ES-I3 (cell line): Measurements from ENCODE around the gene GSTM2.

Experiments
- H3K36me3 ChIP-seq: 2 replicates; pipeline ENCODE4 v1.6.1; 2013; ENCODE audit warnings: mild to moderate bottlenecking, low read length, control low read depth, moderate library complexity; ENCODE audit not compliant: insufficient read depth
- H3K4me1 ChIP-seq: 2 replicates; pipeline ENCODE4 v1.6.1; 2013; ENCODE audit warnings: mild to moderate bottlenecking, control low read depth, low read length; ENCODE audit not compliant: insufficient read depth
- H3K9ac ChIP-seq: 2 replicates; pipeline ENCODE4 v1.6.1; 2013; ENCODE audit warnings: low read depth, mild to moderate bottlenecking, low read length, moderate library complexity
- H3K9me3 ChIP-seq: 2 replicates; pipeline ENCODE4 v1.6.1; 2013; ENCODE audit warnings: mild to moderate bottlenecking, low read length, moderate library complexity; ENCODE audit not compliant: control insufficient read depth, insufficient read depth

The GSTM2 gene

DNA sequence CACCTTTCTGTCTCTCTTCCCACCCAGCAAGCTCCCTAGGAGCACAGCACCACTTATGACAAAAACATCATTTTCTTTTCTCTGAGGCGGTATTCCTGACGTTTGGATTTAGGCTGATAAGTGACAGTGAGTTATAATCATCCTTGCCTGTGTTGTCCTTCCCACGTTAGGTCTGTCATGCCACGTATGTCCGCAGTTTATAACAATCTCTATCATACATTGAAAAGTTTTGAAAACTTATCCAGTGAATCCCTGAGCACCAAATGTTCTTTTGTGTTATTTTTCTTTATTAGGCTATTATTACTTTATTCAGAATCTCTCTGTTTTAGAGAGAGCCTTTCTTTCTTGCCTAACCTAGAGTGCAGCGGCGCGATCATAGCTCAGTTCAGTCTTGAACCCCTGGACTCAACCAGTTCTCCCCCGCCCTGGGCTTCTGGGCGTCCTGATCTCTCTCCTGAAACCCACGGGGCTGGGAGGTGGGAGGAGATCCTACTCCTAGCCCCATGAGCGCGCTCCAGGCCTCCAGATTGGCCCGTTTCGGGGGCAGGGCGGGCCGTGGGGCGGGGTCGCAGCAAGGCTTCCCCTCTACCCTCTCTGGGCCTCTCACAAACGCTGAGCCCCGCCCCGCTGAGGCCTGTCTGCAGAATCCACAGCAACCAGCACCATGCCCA, at the start of gene GSTM2:
GSTM2 (plus strand) TSS at position 606 of the 671 bp plus-strand sequence; CDS start at position 665, 59 bp downstream.
- Histone ChIP-seq H3K36me3 (no peaks in the 10 kb centered on the region), H3K4me1 (no peaks in the 10 kb centered on the region), H3K9me3 (no peaks in the 10 kb centered on the region), H3K9ac (peak within 1 kb of the TSS; percentile 47; the same call in 1 of the 2 replicates)

- Histone ChIP-seq H3K36me3 (no peaks in the 10 kb centered on the region), H3K4me1 (peaks cover 21% of the 10 kb centered on the region), H3K9me3 (no peaks in the 10 kb centered on the region), H3K9ac (peak overlapping the region; percentile 73; the same call in 1 of the 2 replicates)
Observed at GRCh38 chr1:109618661-109619575, 48.9 kb upstream of the GSTM2 start.

DNA sequence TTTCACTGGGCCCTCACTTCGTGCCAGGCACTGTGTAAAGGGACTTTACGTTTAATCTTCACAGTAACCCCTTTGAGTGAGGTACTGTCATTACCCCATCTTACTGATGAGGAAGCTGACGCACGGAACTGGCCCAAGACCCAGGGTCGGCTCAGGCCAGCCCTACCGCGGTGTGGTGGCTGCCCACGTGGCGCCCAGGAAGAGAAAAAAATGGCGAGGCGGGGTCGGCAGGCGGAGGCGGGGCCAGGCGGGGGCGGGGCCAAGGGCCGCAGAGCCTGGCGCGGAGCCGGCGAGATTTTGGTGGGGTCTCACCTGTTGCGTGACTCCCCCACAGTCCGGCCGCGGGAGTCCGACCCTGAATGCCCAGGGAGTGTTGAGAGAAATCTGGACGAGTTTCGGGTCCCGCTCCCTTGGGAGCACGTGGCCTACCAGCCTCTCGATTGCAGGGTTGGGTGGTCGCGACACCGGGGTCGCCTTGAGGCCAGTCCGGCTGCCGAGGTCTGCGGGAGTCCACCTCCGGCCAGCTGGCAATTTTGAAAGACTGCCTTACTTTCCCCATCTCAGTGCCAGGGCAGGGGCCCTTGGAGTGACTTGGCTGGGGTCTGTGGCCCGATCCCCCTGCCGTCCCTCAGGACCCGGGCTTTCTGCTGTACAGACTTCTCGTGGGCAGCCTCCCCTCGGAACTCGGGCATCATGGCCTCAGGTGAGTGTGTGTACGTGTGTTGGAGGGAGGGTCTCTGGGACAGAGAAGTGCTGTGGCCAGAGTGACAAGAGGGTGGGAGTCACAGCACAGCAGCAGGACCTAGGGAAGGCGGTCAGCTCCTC, 48.1 kb upstream of the GSTM2 start, which contains the start of the genes AMPD2 and GNAT2:
AMPD2 (plus strand) TSS at position 262 of the 825 bp plus-strand sequence. CDS start 1,339 bp downstream, outside the sequence.
GNAT2 (minus strand) TSS at position 41 of the 825 bp plus-strand sequence. CDS start 6,746 bp downstream, outside the sequence.
- Histone ChIP-seq H3K9me3 (no peaks in the 10 kb centered on the region), H3K4me1 (peaks cover 24% of the 10 kb centered on the region), H3K9ac (peak within 1 kb of the TSS; percentile 73), H3K36me3 (no peaks in the 10 kb centered on the region)

GRCh38 chr1:109620401-109620791, 47.5 kb upstream of the GSTM2 start:
- no peaks in the 10 kb centered on the region for H3K36me3 ChIP-seq
- no peaks in the 10 kb centered on the region for H3K9me3 ChIP-seq
- peak overlapping the region; percentile 73 for H3K9ac ChIP-seq
- peaks cover 27% of the 10 kb centered on the region for H3K4me1 ChIP-seq

- H3K9ac ChIP-seq = peak overlapping the region; percentile 73; the same call in 1 of the 2 replicates
- no peaks in the 10 kb centered on the region for H3K9me3 ChIP-seq
- peaks cover 30% of the 10 kb centered on the region for H3K4me1 ChIP-seq
- no peaks in the 10 kb centered on the region for H3K36me3 ChIP-seq
Observed at GRCh38 chr1:109620841-109621286, 47.0 kb upstream of the GSTM2 start.

DNA sequence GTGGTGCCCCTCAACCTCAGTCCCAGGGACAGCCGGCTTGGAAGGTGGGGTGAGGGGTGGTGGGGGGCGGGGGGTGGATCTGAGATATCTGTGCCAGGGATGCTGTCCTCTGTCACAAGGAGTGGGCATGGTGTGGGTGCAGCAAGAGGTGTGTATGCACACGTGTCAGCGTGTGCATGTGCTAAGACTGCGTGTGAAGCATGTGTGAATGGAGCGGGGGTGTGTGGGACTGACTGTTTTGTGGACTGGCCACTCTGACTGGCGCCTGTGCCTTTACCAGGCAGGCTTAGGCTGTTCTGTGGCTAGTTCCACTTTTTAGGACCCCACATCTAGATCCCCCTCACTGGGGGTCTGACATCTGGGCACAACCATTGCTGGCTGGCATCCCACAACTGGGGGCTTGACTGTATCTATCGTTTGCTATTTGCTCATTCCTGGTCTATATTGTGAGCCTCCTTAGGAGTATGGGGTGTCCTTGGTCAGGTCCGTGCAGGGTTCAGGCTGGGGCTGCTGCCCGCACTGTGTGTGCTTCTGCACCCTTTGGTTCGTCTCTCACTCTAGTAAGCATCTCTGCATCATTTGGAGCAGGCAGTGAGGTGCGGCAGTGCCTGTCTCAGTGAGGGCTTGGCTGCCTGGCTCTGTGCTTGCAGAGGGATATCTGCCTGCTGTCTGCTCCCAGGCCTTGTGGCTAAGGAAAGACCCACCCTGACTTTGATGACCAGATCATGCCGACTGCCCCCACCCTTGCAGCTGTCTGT, 46.3 kb upstream of the GSTM2 start:
- no peaks in the 10 kb centered on the region for H3K36me3 ChIP-seq
- no peaks in the 10 kb centered on the region for H3K9me3 ChIP-seq
- H3K4me1 ChIP-seq = peaks cover 30% of the 10 kb centered on the region
- peak overlapping the region; percentile 60; the same call in 1 of the 2 replicates for H3K9ac ChIP-seq

- no peak overlapping the region for H3K9ac ChIP-seq
- H3K9me3 ChIP-seq = no peaks in the 10 kb centered on the region
- no peaks in the 10 kb centered on the region for H3K36me3 ChIP-seq
- peaks cover 24% of the 10 kb centered on the region for H3K4me1 ChIP-seq
Observed at GRCh38 chr1:109622137-109622892, 45.5 kb upstream of the GSTM2 start.

- H3K9me3 ChIP-seq = no peaks in the 10 kb centered on the region
Observed at GRCh38 chr1:109622895-109623294, 45.0 kb upstream of the GSTM2 start.

DNA sequence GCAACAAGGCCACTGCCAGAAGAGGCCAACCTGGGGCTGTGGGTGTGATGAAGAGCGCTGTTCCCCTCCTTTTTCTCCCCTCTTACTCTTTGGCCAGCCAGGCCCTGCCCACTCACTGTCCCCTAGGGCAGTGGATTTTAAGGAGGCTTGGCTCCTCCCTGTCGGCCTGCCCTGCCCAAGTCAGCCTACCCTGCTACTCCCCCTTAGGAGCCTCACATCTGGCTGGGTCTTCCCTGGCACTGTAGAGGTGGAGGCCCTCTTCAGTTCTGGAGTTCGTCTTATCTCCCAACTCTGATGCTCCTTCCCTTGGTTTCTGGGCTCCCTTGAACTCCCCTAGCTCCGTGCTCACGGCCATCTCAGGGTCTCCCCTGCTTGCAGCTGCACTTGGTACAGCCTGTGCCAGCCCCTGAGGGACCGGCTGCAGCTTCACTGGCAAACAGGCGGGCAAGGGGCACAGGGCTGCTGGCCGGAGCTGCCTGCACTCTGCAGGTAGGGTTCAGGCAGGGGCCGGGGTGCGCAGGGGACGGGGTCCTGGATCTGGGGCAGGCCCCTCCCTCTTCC, 44.2 kb upstream of the GSTM2 start:
- no peak overlapping the region for H3K9ac ChIP-seq
- no peaks in the 10 kb centered on the region for H3K36me3 ChIP-seq
- no peaks in the 10 kb centered on the region for H3K9me3 ChIP-seq
- H3K4me1 ChIP-seq = peaks cover 20% of the 10 kb centered on the region

More at GRCh38 chr1:109622895-109623294, 45.0 kb upstream of the GSTM2 start:
- Histone ChIP-seq H3K36me3 (no peaks in the 10 kb centered on the region), H3K4me1 (peaks cover 24% of the 10 kb centered on the region), H3K9ac (no peak overlapping the region)

DNA sequence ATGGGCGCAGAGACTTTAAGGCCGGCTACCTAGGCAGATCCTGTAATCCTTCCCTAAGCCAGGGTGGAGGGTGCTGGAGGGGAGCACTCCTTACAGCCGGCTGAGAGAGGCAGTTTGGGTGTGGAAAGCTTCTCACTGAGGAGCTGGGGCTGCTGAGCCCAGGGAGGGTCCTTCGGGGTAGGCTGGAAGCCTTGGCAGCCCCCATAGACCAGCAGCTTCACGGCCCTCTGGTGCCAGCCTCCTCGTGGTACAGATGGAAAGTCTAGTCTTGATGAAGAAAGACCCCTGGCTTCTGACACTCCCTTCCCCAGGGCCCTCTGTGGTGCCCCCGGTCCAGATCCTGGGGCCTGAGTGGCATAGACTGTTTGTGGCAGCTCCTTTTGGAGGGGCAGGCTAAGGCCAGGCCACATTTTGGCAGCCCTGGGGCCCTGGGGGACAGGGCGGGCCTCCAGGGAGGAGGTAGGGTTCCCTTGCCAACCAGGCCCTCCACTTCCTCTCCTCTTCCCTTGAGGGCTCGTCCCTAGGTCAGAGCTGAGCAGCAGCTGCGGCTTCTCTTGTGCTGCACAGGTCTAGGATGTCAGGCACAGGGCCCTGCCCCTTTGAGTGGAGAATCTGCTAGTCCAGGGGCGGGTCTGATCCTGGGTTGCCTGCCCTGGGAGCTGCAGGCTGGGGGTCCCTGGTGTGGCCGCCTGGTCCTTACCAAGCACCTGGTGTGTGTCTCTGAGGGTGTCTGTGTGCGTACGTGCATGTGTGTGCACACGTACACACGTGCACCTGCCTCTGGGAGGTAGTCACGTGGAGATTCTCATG, 43.5 kb upstream of the GSTM2 start:
- H3K36me3 ChIP-seq = no peaks in the 10 kb centered on the region
- H3K9ac ChIP-seq = no peak overlapping the region
- peaks cover 13% of the 10 kb centered on the region; the same call in 1 of the 2 replicates for H3K4me1 ChIP-seq
- no peaks in the 10 kb centered on the region for H3K9me3 ChIP-seq

DNA sequence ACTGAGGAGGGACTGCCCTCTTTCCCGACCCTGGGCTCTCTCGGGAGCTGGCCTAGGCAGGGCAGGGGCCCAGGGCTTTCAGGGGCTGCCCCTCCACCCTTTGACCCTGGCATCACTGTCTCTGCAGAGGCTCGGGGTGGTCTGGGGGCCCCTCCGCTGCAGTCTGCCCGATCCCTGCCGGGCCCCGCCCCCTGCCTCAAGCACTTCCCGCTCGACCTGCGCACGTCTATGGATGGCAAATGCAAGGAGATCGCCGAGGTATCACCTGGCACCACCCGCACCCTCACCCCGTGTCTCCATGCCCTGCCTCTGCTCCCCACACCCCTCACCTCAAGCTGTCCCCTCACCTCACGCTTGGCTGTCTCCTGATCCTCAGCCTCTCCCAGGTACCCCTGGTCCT, 42.7 kb upstream of the GSTM2 start:
- Histone ChIP-seq H3K9me3 (no peaks in the 10 kb centered on the region), H3K9ac (peak overlapping the region; percentile 31; the same call in 1 of the 2 replicates), H3K36me3 (no peaks in the 10 kb centered on the region), H3K4me1 (peaks cover 12% of the 10 kb centered on the region; the same call in 1 of the 2 replicates)
